Measurements from ENCODE around the gene DUSP8. TPM values are rescaled to one million over a fixed set of nuclear protein-coding genes. Genes with fewer than 3 reads are reported as not detected.

Gene DUSP8
- total RNA-seq, 1 experiment from 2014 or later = 2.4 TPM

GRCh38 chr11:1506981-1507380 lies 65.1 kb downstream of the DUSP8 start (continued):
- no peak for TF ChIP-seq ZBTB43 (CRISPR knock-in tag; IDR thresholded peaks at IDR 0.05)
- TF ChIP-seq NR1H2 (CRISPR knock-in tag; IDR thresholded peaks at IDR 0.05) = no peak
- TF ChIP-seq GTF2I (CRISPR knock-in tag; conservative IDR thresholded peaks at IDR 0.05) = no peak
- no peak for TF ChIP-seq ZNF219 (CRISPR knock-in tag; IDR thresholded peaks at IDR 0.05; ENCODE audit: borderline replicate concordance)
- TF ChIP-seq FOXP1 (CRISPR knock-in tag; IDR thresholded peaks at IDR 0.05; ENCODE audit: borderline replicate concordance) = no peak; the same call in 1 of the 2 replicates
- no peak for TF ChIP-seq NFYB (CRISPR knock-in tag; conservative IDR thresholded peaks at IDR 0.05; ENCODE audit: low read depth)
- no peak for TF ChIP-seq HMGXB4 (CRISPR knock-in tag; IDR thresholded peaks at IDR 0.05)
- no peak for TF ChIP-seq ZNF121 (CRISPR knock-in tag; IDR thresholded peaks at IDR 0.05)
- TF ChIP-seq ZNF317 (CRISPR knock-in tag; IDR thresholded peaks at IDR 0.05; ENCODE audit: borderline replicate concordance, low read depth) = no peak
- TF ChIP-seq ZNF138 (CRISPR knock-in tag; conservative IDR thresholded peaks at IDR 0.05) = no peak
- TF ChIP-seq RORB (CRISPR knock-in tag; IDR thresholded peaks at IDR 0.05) = no peak

- Mint-ChIP-seq H3K27me3 (ENCODE audit: low read depth) (no peaks in the 10 kb centered on the region), H3K4me3 (no peak overlapping the region), H3K4me1 (peaks cover 8% of the 10 kb centered on the region), H3K27ac (no peak overlapping the region), H3K36me3 (no peaks in the 10 kb centered on the region; the same call in 1 of the 2 replicates), H3K9me3 (no peaks in the 10 kb centered on the region)
- ChIA-PET POLR2A (no interaction called here), CTCF (interaction anchor here (0.5 to 1.7 kb wide), 41 partner anchors 9 to 654 kb away, joined by 3 to 16 read pairs (median 4); partner anchors contain the start of genes BRSK2 and MOB2)
- TF ChIP-seq OVOL2 (CRISPR knock-in tag; IDR thresholded peaks at IDR 0.05; ENCODE audit: borderline replicate concordance) (no peak), E2F5 (CRISPR knock-in tag; IDR thresholded peaks at IDR 0.05) (no peak), ZMAT4 (CRISPR knock-in tag; IDR thresholded peaks at IDR 0.05) (no peak), TCF7 (CRISPR knock-in tag; IDR thresholded peaks at IDR 0.05; ENCODE audit: low read depth) (no peak), TEAD4 (CRISPR knock-in tag; IDR thresholded peaks at IDR 0.05) (no peak), STAT6 (CRISPR knock-in tag; conservative IDR thresholded peaks at IDR 0.05; ENCODE audit: low read depth) (no peak)
- DNase-seq (ENCODE audit: low spot score) (peak; percentile 51), ATAC-seq (peak; percentile 87)
Measured at GRCh38 chr11:1505480-1505879, 66.6 kb downstream of the DUSP8 start.

Data from WTC11 (cell line).